HG03159 (cell line): Measurements from ENCODE around the gene LRRC4B.

Experiments used
- ATAC-seq: cut with Tn5 transposase; IDR thresholded peaks from one replicate; pipeline ENCODE4 v1.9.1; 2021; ENCODE audit warnings: mild to moderate bottlenecking, moderate library complexity; ENCODE audit not compliant: unreplicated experiment

LRRC4B gene

GRCh38 chr19:50509366-50509765, 58.9 kb downstream of the LRRC4B start:
- no peak for ATAC-seq

- ATAC-seq: no peak
These were observed 59.4 kb downstream of the LRRC4B start for GRCh38 chr19:50508843-50509190.

- ATAC-seq: no peak
These were observed 60.9 kb downstream of the LRRC4B start for GRCh38 chr19:50507376-50507775.

GRCh38 chr19:50506700-50507099, 61.5 kb downstream of the LRRC4B start:
- ATAC-seq: no peak

- no peak for ATAC-seq
These were observed 62.2 kb downstream of the LRRC4B start for GRCh38 chr19:50505856-50506611.

GRCh38 chr19:50501568-50502475, 66.4 kb downstream of the LRRC4B start:
- no peak for ATAC-seq

GRCh38 chr19:50501186-50501567, 67.1 kb downstream of the LRRC4B start:
- no peak for ATAC-seq

GRCh38 chr19:50500753-50501151, 67.5 kb downstream of the LRRC4B start:
- no peak for ATAC-seq

GRCh38 chr19:50500060-50500752, 68.0 kb downstream of the LRRC4B start:
- no peak for ATAC-seq

GRCh38 chr19:50498219-50499056, 69.8 kb downstream of the LRRC4B start:
- no peak for ATAC-seq

GRCh38 chr19:50497022-50497405, 71.2 kb downstream of the LRRC4B start:
- no peak for ATAC-seq

- ATAC-seq: no peak
These were observed 71.8 kb downstream of the LRRC4B start for GRCh38 chr19:50496189-50497021.

- no peak for ATAC-seq
These were observed 73.2 kb downstream of the LRRC4B start for GRCh38 chr19:50495020-50495531.

- no peak for ATAC-seq
These were observed 73.8 kb downstream of the LRRC4B start for GRCh38 chr19:50494186-50495019.

GRCh38 chr19:50493171-50493570, 75.1 kb downstream of the LRRC4B start:
- ATAC-seq: no peak

- ATAC-seq: no peak
These were observed 75.8 kb downstream of the LRRC4B start for GRCh38 chr19:50492303-50493052.

- no peak for ATAC-seq
These were observed 77.2 kb downstream of the LRRC4B start for GRCh38 chr19:50490991-50491472.

- no peak for ATAC-seq
These were observed 77.8 kb downstream of the LRRC4B start for GRCh38 chr19:50490411-50490811.
